CD4-positive, alpha-beta T cell treated with Interleukin-15 for 1 hour (primary cell): ENCODE results near the gene RTN3.
"Not testable (repeated sequence)": the region's sequence is repeated elsewhere in the genome, so short reads cannot be mapped to it uniquely, and the experiment has no call there.

Source experiments
- DNase-seq: peaks from one replicate; pipeline ENCODE4 v3.0.0-alpha.2; 2020

The RTN3 gene

GRCh38 chr11:63683133-63683991 lies 2.1 kb downstream of the RTN3 start:
- DNase-seq = no peak

GRCh38 chr11:63685158-63685721 lies 3.9 kb downstream of the RTN3 start:
- not testable (repeated sequence) for DNase-seq

- no peak for DNase-seq
Measured at GRCh38 chr11:63686926-63687325, 5.6 kb downstream of the RTN3 start.

GRCh38 chr11:63687845-63688244 lies 6.5 kb downstream of the RTN3 start:
- no peak for DNase-seq

GRCh38 chr11:63694596-63694995 lies 13.3 kb downstream of the RTN3 start:
- no peak for DNase-seq

GRCh38 chr11:63698976-63699733 lies 17.9 kb downstream of the RTN3 start:
- DNase-seq = no peak

GRCh38 chr11:63699896-63700295 lies 18.6 kb downstream of the RTN3 start:
- DNase-seq = no peak

GRCh38 chr11:63705526-63705925 lies 24.2 kb downstream of the RTN3 start:
- no peak for DNase-seq

- no peak for DNase-seq
Measured at GRCh38 chr11:63708764-63709163, 27.5 kb downstream of the RTN3 start.

- DNase-seq = no peak
Measured at GRCh38 chr11:63709336-63709884, 28.1 kb downstream of the RTN3 start.

- no peak for DNase-seq
Measured at GRCh38 chr11:63710476-63711217, 29.3 kb downstream of the RTN3 start.

GRCh38 chr11:63711838-63712237 lies 30.5 kb downstream of the RTN3 start:
- no peak for DNase-seq

GRCh38 chr11:63713766-63714165 lies 32.5 kb downstream of the RTN3 start:
- DNase-seq = no peak

- DNase-seq = no peak
Measured at GRCh38 chr11:63716046-63716445, 34.7 kb downstream of the RTN3 start.

- DNase-seq = no peak
Measured at GRCh38 chr11:63719001-63719400, 37.7 kb downstream of the RTN3 start.

GRCh38 chr11:63719987-63720386 lies 38.7 kb downstream of the RTN3 start:
- no peak for DNase-seq

- no peak for DNase-seq
Measured at GRCh38 chr11:63720611-63721010, 39.3 kb downstream of the RTN3 start.

- DNase-seq = no peak
Measured at GRCh38 chr11:63729326-63729725, 48.0 kb downstream of the RTN3 start.

GRCh38 chr11:63736864-63737263 lies 55.6 kb downstream of the RTN3 start:
- DNase-seq = no peak

- DNase-seq = no peak
Measured at GRCh38 chr11:63737718-63738117, 56.4 kb downstream of the RTN3 start.

GRCh38 chr11:63738720-63739360 lies 57.5 kb downstream of the RTN3 start:
- peak; percentile 35 for DNase-seq
